Measurements from ENCODE around the gene SAXO1.

SAXO1 gene, protein sequence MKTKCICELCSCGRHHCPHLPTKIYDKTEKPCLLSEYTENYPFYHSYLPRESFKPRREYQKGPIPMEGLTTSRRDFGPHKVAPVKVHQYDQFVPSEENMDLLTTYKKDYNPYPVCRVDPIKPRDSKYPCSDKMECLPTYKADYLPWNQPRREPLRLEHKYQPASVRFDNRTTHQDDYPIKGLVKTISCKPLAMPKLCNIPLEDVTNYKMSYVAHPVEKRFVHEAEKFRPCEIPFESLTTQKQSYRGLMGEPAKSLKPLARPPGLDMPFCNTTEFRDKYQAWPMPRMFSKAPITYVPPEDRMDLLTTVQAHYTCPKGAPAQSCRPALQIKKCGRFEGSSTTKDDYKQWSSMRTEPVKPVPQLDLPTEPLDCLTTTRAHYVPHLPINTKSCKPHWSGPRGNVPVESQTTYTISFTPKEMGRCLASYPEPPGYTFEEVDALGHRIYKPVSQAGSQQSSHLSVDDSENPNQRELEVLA

DNA sequence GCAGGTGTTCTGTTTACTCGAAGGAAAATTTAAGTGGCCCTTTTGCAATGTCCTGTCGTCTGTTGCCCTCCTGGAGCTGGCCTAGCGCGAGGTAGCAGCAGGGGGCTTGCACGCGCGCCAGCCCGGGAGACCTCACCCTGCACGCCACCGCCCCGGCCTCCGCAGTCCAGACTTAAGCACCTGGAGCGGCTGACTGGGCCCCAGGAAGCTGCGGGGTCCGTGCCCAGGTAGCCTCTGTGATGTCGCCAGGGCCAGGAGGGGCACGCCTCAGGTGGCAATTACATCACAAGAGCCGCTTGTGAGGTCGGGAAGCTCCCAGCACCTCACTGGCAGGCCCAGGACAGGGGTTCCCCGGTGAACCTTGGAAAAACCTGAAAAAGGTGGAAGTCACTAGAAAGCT is at the start of gene SAXO1:
Gene SAXO1 (minus strand): TSS at position 195 of the 400 bp plus-strand sequence. CDS start 301 bp downstream, outside the sequence.
- H3K4me1 Mint-ChIP-seq: no peaks in the 10 kb centered on the region
- peaks cover 9% of the 10 kb centered on the region for H3K36me3 Mint-ChIP-seq
- no peak within 1 kb of the TSS for H3K4me3 Mint-ChIP-seq
- no peaks in the 10 kb centered on the region for H3K27me3 Mint-ChIP-seq
- no peak within 1 kb of the TSS for H3K27ac Mint-ChIP-seq
- H3K9me3 Mint-ChIP-seq: no peaks in the 10 kb centered on the region

DNA sequence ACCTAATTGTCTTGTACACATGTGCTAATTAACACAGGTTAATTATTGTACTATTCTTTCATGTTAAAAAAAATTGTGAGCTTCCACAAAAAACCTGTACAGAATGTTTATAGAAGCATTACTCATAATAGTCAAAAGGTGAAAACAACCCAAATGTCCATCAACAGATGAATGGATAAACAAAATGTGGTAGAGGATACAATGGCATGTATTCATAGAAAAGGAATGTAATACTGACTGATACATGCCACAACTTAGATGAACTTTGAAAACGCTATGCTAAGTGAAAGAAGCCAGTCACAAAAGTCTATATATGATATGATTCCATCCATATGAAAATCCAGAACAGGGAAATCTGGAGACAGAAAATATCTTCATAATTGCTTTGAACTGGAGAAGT is 41.8 kb upstream of the SAXO1 start:
- H3K4me3 Mint-ChIP-seq: no peak overlapping the region
- H3K36me3 Mint-ChIP-seq: peaks cover 25% of the 10 kb centered on the region
- H3K9me3 Mint-ChIP-seq: no peaks in the 10 kb centered on the region
- peaks cover 20% of the 10 kb centered on the region for H3K4me1 Mint-ChIP-seq
- H3K27me3 Mint-ChIP-seq: no peaks in the 10 kb centered on the region
- H3K27ac Mint-ChIP-seq: no peak overlapping the region

DNA sequence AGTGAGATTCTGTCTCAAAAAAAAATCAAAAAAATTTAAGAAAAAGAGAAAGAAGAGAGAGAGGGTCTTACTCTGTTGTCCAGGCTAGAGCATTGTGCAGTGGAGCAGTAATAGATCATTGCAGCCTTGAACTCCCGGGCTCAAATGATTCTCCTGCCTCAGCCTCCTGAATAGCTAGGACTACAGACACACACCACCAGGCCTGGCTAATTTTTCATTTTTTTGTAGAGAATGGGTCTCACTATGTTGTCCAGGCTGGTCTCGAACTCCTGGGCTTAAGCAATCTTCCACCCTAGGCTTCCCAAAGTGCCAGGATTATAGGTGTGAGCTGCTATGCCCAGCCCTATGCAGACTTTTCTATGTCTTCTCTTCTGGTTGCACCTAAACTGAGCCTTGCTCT is 41.2 kb upstream of the SAXO1 start:
- Mint-ChIP-seq H3K9me3 (no peaks in the 10 kb centered on the region), H3K27me3 (no peaks in the 10 kb centered on the region), H3K36me3 (peaks cover 25% of the 10 kb centered on the region), H3K4me3 (no peak overlapping the region), H3K4me1 (peaks cover 20% of the 10 kb centered on the region), H3K27ac (no peak overlapping the region)

DNA sequence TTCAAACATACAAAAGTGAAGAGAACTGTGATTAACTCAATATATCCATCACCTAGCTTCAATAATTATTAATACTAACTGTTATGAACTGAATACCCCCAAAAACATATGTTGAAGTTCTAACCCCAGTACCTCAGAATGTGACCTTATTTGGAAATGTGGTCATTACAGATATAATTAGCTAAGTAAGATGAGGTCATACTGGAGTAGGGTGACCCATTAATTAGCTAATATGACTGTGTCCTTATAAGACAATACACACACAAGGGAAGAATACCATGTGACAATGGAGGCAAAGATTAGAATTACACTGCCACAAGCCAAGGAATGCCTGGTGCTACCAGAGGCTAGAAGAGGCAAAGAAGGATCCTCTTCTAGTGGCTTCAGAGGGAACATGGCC is 24.0 kb upstream of the SAXO1 start:
- no peak overlapping the region for H3K4me3 Mint-ChIP-seq
- H3K9me3 Mint-ChIP-seq: no peaks in the 10 kb centered on the region
- peaks cover 22% of the 10 kb centered on the region for H3K36me3 Mint-ChIP-seq
- peaks cover 19% of the 10 kb centered on the region for H3K4me1 Mint-ChIP-seq
- H3K27ac Mint-ChIP-seq: no peak overlapping the region
- no peaks in the 10 kb centered on the region for H3K27me3 Mint-ChIP-seq

DNA sequence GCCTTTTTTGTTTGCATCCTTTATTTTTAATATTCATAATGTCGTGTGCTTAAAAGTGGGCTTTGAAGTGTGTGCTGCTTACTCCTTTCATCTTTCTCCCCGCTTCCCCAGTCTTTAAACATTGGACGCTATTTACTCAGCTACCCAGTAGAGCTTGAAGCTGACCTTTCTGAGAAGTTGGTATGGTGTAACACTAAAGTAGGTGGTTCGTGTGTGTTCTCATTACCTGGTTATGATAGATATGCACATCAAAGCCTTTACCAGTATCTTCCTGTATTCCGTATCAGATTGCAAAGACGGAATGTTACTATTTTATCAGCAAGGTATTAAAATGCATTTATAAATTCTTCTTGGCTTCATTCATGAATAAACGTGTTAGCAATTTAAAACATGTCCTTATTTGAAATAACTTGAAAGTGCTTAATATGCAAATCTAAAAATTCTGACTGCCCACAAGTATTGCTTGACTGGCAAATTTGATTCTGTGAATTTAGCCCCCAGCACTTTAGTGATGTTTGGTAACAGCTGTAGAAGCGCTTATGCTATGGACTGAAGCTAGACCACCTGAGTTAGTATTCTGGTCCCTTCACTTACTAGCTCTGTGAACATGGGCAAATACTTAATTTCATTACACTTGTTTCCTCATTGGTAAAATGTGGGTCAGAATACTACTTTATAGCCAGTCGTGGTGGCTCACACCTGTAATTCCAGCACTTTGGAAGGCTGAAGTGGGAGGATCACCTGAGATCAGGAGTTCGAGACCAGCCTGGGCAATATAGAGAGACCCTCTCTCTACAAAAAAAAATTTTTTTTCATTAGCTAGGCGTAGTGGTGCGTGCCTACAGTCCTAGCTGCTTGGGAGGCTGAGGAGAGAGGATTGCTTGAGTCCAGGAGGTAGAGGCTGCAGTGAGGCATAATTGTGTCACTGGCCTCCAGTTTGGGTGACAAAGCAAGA is 17.9 kb upstream of the SAXO1 start:
- H3K27ac Mint-ChIP-seq: peak overlapping the region; percentile 74
- no peaks in the 10 kb centered on the region for H3K9me3 Mint-ChIP-seq
- peak overlapping the region; percentile 94 for H3K4me3 Mint-ChIP-seq
- H3K27me3 Mint-ChIP-seq: no peaks in the 10 kb centered on the region
- H3K36me3 Mint-ChIP-seq: peaks cover 4% of the 10 kb centered on the region
- peaks cover 43% of the 10 kb centered on the region for H3K4me1 Mint-ChIP-seq

DNA sequence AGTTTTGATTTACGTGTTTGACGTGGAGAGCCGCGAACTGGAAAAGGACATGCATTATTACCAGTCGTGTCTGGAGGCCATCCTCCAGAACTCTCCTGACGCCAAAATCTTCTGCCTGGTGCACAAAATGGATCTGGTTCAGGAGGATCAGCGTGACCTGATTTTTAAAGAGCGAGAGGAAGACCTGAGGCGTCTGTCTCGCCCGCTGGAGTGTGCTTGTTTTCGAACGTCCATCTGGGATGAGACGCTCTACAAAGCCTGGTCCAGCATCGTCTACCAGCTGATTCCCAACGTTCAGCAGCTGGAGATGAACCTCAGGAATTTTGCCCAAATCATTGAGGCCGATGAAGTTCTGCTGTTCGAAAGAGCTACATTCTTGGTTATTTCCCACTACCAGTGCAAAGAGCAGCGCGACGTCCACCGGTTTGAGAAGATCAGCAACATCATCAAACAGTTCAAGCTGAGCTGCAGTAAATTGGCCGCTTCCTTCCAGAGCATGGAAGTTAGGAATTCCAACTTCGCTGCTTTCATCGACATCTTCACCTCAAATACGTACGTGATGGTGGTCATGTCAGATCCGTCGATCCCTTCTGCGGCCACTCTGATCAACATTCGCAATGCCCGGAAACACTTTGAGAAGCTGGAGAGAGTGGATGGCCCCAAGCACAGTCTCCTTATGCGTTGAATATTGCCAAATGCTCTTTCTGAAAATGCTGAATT is 17.1 kb upstream of the SAXO1 start:
- Mint-ChIP-seq H3K4me3 (peak overlapping the region; percentile 94), H3K36me3 (peaks cover 2% of the 10 kb centered on the region), H3K4me1 (peaks cover 43% of the 10 kb centered on the region), H3K9me3 (no peaks in the 10 kb centered on the region), H3K27me3 (no peaks in the 10 kb centered on the region), H3K27ac (peak overlapping the region; percentile 90)

DNA sequence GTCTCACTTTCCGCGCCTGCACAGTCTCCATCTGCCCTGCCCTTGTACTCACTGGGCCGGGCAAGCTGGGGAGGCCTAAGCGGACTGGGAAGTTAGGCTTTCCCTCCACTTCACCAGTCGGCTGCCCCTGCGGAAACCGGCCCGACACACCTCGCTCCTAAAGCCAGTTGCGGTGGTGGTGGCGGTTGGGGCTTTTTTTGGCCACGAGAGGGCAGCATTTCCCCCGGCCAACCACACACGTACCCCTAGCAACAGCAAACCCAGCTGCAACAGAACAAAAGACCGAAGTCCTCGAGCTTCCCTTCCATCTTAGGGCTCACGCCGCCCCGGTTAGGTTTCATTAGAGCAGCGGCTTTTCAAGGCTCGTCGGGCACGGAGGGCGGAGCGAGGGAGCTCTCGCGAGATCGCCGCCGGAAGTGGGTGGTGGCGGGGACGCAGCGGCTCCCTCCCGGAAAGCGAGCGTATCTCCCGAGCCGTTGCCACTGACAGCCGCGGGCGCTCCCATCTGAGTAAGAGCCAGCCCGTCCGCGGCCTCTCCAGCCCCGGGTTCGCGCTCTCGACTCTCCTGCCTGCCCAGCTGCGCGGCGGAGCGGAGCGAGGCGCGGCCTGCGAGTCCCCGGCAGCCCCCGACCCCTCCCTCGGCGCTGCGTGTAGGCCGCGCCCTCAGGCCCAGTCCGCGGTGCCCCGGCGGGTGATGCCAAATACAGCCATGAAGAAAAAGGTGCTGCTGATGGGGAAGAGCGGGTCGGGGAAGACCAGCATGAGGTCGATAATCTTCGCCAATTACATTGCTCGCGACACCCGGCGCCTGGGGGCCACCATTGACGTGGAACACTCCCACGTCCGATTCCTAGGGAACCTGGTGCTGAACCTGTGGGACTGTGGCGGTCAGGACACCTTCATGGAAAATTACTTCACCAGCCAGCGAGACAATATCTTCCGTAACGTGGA is 16.2 kb upstream of the SAXO1 start, which contains the start of gene RRAGA:
Gene RRAGA (plus strand): TSS at position 462 of the 951 bp plus-strand sequence. CDS start 233 bp downstream, at position 695.
- Mint-ChIP-seq H3K27me3 (no peaks in the 10 kb centered on the region), H3K36me3 (peaks cover 2% of the 10 kb centered on the region), H3K9me3 (no peaks in the 10 kb centered on the region), H3K4me1 (peaks cover 43% of the 10 kb centered on the region), H3K27ac (peak within 1 kb of the TSS; percentile 97), H3K4me3 (peak within 1 kb of the TSS; percentile 94)

DNA sequence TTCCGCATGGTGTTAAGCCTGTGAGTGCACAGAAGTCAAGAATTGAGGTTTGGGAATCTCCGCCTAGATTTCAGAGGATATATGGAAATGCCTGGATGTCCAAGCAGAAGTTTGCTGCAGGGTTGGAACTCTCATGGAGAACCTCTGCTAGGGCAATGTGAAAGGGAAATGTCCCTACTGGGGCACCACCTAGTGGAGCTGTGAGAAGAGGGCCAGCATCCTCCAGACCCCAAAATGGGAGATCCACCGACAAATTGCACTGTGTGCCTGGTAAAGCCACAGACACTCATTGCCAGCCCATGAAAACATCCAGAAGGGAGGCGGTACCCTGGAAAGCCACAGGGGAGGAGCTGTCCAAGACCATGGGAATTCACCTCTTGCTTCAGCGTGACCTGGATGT is 3.6 kb upstream of the SAXO1 start:
- H3K27ac Mint-ChIP-seq: no peak overlapping the region
- H3K27me3 Mint-ChIP-seq: no peaks in the 10 kb centered on the region
- no peak overlapping the region for H3K4me3 Mint-ChIP-seq
- H3K4me1 Mint-ChIP-seq: no peaks in the 10 kb centered on the region
- H3K36me3 Mint-ChIP-seq: peaks cover 9% of the 10 kb centered on the region
- H3K9me3 Mint-ChIP-seq: no peaks in the 10 kb centered on the region

DNA sequence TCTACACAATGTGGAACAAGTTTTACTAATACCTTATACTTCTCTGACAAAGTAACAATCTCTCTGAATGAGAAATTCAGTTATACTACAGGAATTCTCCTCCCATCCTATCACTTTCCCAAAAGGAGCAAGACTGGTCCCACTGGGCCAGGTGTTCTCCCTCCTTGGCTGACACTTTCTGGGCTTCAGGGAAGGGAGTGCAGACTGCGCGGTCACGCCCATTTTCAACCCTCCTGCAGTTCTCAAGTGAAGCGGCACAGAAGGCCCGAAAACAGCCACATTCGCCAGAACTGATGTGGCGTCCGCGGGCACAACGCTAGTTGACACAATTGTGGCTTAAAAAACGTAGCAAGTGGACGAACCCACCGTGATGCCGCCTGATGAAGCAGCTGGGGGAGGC is 603 bp downstream of the SAXO1 start:
- no peak overlapping the region for H3K27ac Mint-ChIP-seq
- H3K27me3 Mint-ChIP-seq: no peaks in the 10 kb centered on the region
- no peak overlapping the region for H3K4me3 Mint-ChIP-seq
- peaks cover 5% of the 10 kb centered on the region for H3K36me3 Mint-ChIP-seq
- H3K4me1 Mint-ChIP-seq: no peaks in the 10 kb centered on the region
- H3K9me3 Mint-ChIP-seq: no peaks in the 10 kb centered on the region

DNA sequence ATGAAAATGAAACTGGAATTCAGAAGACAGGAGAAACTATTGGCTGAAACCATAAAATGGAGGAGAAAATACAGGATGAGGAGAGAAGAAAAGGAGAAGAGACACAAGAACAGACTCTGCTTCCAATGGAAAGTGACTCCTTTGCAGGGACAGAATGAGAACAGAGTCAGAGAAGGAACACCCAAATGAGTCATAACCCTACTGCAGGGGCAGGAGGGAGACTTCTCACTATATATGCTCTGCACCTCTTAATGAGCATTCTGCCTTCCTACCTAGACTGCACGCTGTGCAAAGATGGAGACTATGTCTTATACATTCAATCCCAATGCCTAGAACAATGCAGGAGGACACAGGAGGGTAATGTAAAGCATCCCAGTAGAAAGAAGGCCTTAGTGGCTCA is 2.1 kb downstream of the SAXO1 start:
- Mint-ChIP-seq H3K4me3 (no peak overlapping the region), H3K4me1 (peaks cover 4% of the 10 kb centered on the region), H3K27ac (no peak overlapping the region), H3K36me3 (peaks cover 5% of the 10 kb centered on the region), H3K9me3 (no peaks in the 10 kb centered on the region), H3K27me3 (no peaks in the 10 kb centered on the region)

DNA sequence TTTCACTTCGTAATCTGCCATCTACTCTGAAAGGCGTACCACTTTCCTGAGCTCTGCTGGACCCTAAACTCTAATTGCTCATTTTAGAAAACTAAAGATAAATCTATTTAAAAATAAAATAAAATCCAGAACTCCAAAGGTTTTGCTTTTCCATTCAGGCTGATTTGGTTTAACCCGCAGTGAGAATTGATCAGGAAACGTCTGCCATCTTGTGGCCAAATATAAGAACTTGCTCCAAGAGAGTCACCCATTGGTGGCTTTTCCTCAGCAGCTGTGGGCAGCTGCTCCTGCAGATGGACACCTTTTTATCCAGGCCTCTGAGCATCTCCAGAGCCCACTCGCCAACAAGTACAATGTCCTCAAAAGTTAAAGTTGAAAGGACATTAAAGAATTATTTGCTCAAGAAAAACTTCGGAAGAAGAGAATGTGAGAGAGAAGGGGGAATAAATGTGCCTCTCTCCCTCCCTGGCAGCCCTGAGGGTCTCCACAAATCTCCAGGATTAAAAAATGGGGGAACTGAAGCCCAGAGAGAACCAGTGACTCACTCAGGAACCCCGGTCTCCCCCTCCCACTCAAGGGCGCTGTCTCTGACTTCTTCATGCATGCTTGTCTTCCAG is 4.1 kb downstream of the SAXO1 start:
- Mint-ChIP-seq H3K4me3 (no peak overlapping the region), H3K27me3 (no peaks in the 10 kb centered on the region), H3K9me3 (no peaks in the 10 kb centered on the region), H3K36me3 (no peaks in the 10 kb centered on the region), H3K4me1 (peaks cover 4% of the 10 kb centered on the region), H3K27ac (no peak overlapping the region)

DNA sequence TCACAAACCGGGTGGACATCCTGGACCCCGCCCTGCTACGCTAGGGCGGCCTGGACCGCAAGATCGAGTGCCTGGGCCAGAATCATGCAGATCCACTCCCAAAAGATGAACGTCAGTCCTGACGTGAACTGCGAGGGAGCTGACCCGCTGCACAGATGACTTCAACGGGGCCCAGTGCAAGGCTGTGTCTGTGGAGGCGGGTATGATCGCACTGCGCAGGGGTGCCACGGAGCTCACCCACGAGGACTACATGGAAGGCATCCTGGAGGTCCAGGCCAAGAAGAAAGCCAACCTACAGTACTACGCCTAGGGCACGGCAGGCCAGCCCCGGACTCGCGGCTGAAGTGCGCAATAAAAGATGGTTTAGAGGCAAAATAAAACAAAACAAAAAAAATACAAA is 5.2 kb downstream of the SAXO1 start:
- H3K4me1 Mint-ChIP-seq: peaks cover 4% of the 10 kb centered on the region
- H3K27ac Mint-ChIP-seq: no peak overlapping the region
- H3K9me3 Mint-ChIP-seq: no peaks in the 10 kb centered on the region
- H3K27me3 Mint-ChIP-seq: no peaks in the 10 kb centered on the region
- no peaks in the 10 kb centered on the region for H3K36me3 Mint-ChIP-seq
- H3K4me3 Mint-ChIP-seq: no peak overlapping the region

DNA sequence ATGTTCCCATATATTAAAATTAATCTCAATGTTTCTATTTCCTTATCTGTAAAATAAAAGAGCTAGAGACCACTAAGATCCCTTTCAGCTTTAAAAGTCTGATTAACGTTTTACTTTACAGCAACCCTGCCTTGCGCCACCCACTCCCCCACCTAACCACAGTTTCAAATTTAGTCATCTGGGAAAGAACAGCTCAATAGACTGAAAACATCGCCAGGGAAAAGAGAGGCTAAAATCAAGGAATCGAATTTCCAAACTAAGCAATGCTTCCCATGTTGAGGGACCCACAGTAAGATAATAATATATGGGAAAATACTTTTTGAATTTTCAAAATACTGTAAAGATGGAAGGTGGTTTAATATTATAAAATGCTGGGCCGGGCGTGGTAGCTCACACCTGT is 6.6 kb downstream of the SAXO1 start:
- H3K9me3 Mint-ChIP-seq: no peaks in the 10 kb centered on the region
- no peak overlapping the region for H3K27ac Mint-ChIP-seq
- peaks cover 4% of the 10 kb centered on the region for H3K4me1 Mint-ChIP-seq
- no peaks in the 10 kb centered on the region for H3K27me3 Mint-ChIP-seq
- no peak overlapping the region for H3K4me3 Mint-ChIP-seq
- H3K36me3 Mint-ChIP-seq: no peaks in the 10 kb centered on the region

DNA sequence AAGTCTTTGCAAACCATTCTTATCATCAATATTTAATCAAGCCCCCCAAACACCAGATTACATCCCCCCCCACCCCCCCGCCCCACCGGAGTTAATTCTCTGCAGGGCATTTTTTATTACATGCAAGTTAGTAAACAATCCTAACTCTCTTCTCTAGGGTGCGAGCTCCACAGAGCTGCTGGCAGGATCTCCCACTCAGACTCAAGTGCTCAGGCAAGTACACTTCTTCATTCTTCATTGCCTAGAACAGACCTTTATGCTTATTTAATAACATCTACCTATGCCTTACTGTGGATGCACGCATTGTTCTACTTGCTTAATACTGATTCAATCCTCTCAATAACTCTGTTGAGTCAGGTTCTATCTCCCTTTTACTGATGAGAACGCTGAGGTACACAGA is 9.9 kb downstream of the SAXO1 start:
- H3K9me3 Mint-ChIP-seq: no peaks in the 10 kb centered on the region
- peaks cover 4% of the 10 kb centered on the region for H3K4me1 Mint-ChIP-seq
- H3K36me3 Mint-ChIP-seq: peaks cover 2% of the 10 kb centered on the region
- H3K27me3 Mint-ChIP-seq: no peaks in the 10 kb centered on the region
- H3K27ac Mint-ChIP-seq: no peak overlapping the region
- no peak overlapping the region for H3K4me3 Mint-ChIP-seq

All from activated naive CD4-positive, alpha-beta T cell treated with anti-CD3 and anti-CD28 coated beads, Interleukin-2, amount 50 U/mL, for 24 hours (primary cell).